Measurements from ENCODE around the gene NLRP6. TPM values are rescaled to one million over a fixed set of nuclear protein-coding genes. Genes with fewer than 3 reads are reported as not detected.
"Not testable (repeated sequence)": the region's sequence is repeated elsewhere in the genome, so short reads cannot be mapped to it uniquely, and the experiment has no call there.

The NLRP6 gene
- total and polyA plus RNA-seq, 7 donors: 0.33 to 3.3 (median 2.1) TPM; not detected in 3

- not testable (repeated sequence) for DNase-seq, H3K27me3 ChIP-seq, H3K36me3 ChIP-seq, H3K9me3 ChIP-seq
- H3K4me1 ChIP-seq: peaks cover 0 to 56% (median 26%) of the 10 kb centered on the region in 4 donors
- intact Hi-C loops (cut with DNase I): loop anchor here (2.0 to 10.0 kb wide), 5 partner anchors 47 to 195 kb away; partner anchors contain the start of genes BET1L, PSMD13, RIC8A and RNH1
- peak in 1 of 4 donors; percentile 19 for TF ChIP-seq POLR2AphosphoS5 (IDR thresholded peaks at IDR 0.05)
- whole genome bisulfite sequencing, 2 donors: 24 to 35% methylated on average over 5 of the region's 18 CpGs
- H3K27ac ChIP-seq: peak overlapping the region; percentile 76 to 86 (median 80)
- H3K4me3 ChIP-seq: peak overlapping the region; percentile 28 to 55 (median 42)
These were observed 31.9 kb downstream of the NLRP6 start for GRCh38 chr11:309979-310572.

GRCh38 chr11:311013-311748, 33.0 kb downstream of the NLRP6 start:
- DNase-seq; H3K9me3 ChIP-seq; intact Hi-C loops (cut with DNase I); H3K36me3 ChIP-seq: not testable (repeated sequence)
- peaks cover 0 to 50% (median 29%) of the 10 kb centered on the region in 4 donors for H3K4me1 ChIP-seq
- H3K4me3 ChIP-seq: peak overlapping the region; percentile 33 to 40 (median 38)
- 0% methylated on average over 10 of the region's 71 CpGs for WGBS, 2 donors
- peaks cover 0 to 13% (median 10%) of the 10 kb centered on the region in 3 donors for H3K27me3 ChIP-seq
- H3K27ac ChIP-seq: peak overlapping the region; percentile 65 to 82 (median 74)

- peaks cover 0 to 48% (median 28%) of the 10 kb centered on the region in 4 donors for H3K4me1 ChIP-seq
- no peak for DNase-seq
- peaks cover 5 to 19% (median 11%) of the 10 kb centered on the region in 3 donors for H3K27me3 ChIP-seq
- H3K36me3 ChIP-seq: no peaks in the 10 kb centered on the region
- H3K27ac ChIP-seq: peak overlapping the region; percentile 65 to 82 (median 74)
- peak overlapping the region in 3 of 4 donors; percentile 36 to 40 (median 40) for H3K4me3 ChIP-seq
- H3K9me3 ChIP-seq: no peaks in the 10 kb centered on the region
- peak in 2 of 4 donors; percentile 2 to 9 for TF ChIP-seq POLR2AphosphoS5 (IDR thresholded peaks at IDR 0.05)
- TF ChIP-seq CTCF (IDR thresholded peaks at IDR 0.05): no peak
- TF ChIP-seq POLR2A (IDR thresholded peaks at IDR 0.05): no peak
- TF ChIP-seq EP300 (IDR thresholded peaks at IDR 0.05): no peak
- intact Hi-C loops (cut with DNase I): no loop called here
- WGBS, 2 donors: 51 to 70% methylated on average over 14 of the region's 14 CpGs
These were observed 34.0 kb downstream of the NLRP6 start for GRCh38 chr11:312092-312816.

GRCh38 chr11:313304-313786, 35.1 kb downstream of the NLRP6 start:
- H3K4me1 ChIP-seq: peaks cover 0 to 47% (median 32%) of the 10 kb centered on the region in 4 donors
- peaks cover 5 to 19% (median 11%) of the 10 kb centered on the region in 3 donors for H3K27me3 ChIP-seq
- H3K9me3 ChIP-seq: no peaks in the 10 kb centered on the region
- H3K36me3 ChIP-seq: no peaks in the 10 kb centered on the region
- intact Hi-C loops (cut with DNase I): no loop called here
- no peak for TF ChIP-seq CTCF (IDR thresholded peaks at IDR 0.05)
- no peak for TF ChIP-seq POLR2A (IDR thresholded peaks at IDR 0.05)
- TF ChIP-seq EP300 (IDR thresholded peaks at IDR 0.05): no peak
- TF ChIP-seq POLR2AphosphoS5 (IDR thresholded peaks at IDR 0.05): no peak
- 37 to 47% methylated on average over 8 of the region's 8 CpGs for WGBS, 2 donors
- peak overlapping the region; percentile 65 to 82 (median 74) for H3K27ac ChIP-seq
- DNase-seq: no peak
- peak overlapping the region in 2 of 4 donors; percentile 48 to 52 for H3K4me3 ChIP-seq

GRCh38 chr11:313787-314553, 35.8 kb downstream of the NLRP6 start, which contains the start of gene IFITM1:
Gene IFITM1, plus strand, starts transcription at chr11:314040. Its CDS starts 131 bp downstream, at chr11:314171.
- peak within 1 kb of the TSS; percentile 19 to 52 (median 45) for H3K4me3 ChIP-seq
- H3K4me1 ChIP-seq: peaks cover 0 to 47% (median 31%) of the 10 kb centered on the region in 4 donors
- peaks cover 5 to 19% (median 11%) of the 10 kb centered on the region in 3 donors for H3K27me3 ChIP-seq
- WGBS, 2 donors: 3 to 5% methylated on average over 18 of the region's 18 CpGs
- no peak for DNase-seq
- peak within 1 kb of the TSS; percentile 65 to 82 (median 74) for H3K27ac ChIP-seq
- intact Hi-C loops (cut with DNase I): no loop called here
- H3K36me3 ChIP-seq: no peaks in the 10 kb centered on the region
- peak; percentile 46 to 56 for TF ChIP-seq POLR2A (IDR thresholded peaks at IDR 0.05)
- peak; percentile 64 to 90 (median 76) for TF ChIP-seq POLR2AphosphoS5 (IDR thresholded peaks at IDR 0.05)
- TF ChIP-seq CTCF (IDR thresholded peaks at IDR 0.05): no peak
- no peak for TF ChIP-seq EP300 (IDR thresholded peaks at IDR 0.05)
- no peaks in the 10 kb centered on the region for H3K9me3 ChIP-seq

GRCh38 chr11:314554-314875, 36.3 kb downstream of the NLRP6 start:
- Histone ChIP-seq H3K4me3 (peak overlapping the region; percentile 19 to 52 (median 45)), H3K27ac (peak overlapping the region; percentile 65 to 82 (median 74)), H3K4me1 (peaks cover 0 to 42% (median 27%) of the 10 kb centered on the region in 4 donors), H3K27me3 (peaks cover 5 to 19% (median 11%) of the 10 kb centered on the region in 3 donors)
- DNase-seq; H3K9me3 ChIP-seq; H3K36me3 ChIP-seq; intact Hi-C loops (cut with DNase I): not testable (repeated sequence)
- WGBS, 2 donors: 4 to 30% methylated on average over 6 of the region's 6 CpGs
